NOMO-1 treated with dmso at 0.1 percent for 144 hours (cell line): ENCODE data around the gene CHRNB1.

Experiments
- DNase-seq: peaks from one replicate; lab custom pipeline; 2025; ENCODE audit not compliant: unreplicated experiment; lab: John Stamatoyannopoulos, UW

CHRNB1 gene, protein sequence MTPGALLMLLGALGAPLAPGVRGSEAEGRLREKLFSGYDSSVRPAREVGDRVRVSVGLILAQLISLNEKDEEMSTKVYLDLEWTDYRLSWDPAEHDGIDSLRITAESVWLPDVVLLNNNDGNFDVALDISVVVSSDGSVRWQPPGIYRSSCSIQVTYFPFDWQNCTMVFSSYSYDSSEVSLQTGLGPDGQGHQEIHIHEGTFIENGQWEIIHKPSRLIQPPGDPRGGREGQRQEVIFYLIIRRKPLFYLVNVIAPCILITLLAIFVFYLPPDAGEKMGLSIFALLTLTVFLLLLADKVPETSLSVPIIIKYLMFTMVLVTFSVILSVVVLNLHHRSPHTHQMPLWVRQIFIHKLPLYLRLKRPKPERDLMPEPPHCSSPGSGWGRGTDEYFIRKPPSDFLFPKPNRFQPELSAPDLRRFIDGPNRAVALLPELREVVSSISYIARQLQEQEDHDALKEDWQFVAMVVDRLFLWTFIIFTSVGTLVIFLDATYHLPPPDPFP

DNA sequence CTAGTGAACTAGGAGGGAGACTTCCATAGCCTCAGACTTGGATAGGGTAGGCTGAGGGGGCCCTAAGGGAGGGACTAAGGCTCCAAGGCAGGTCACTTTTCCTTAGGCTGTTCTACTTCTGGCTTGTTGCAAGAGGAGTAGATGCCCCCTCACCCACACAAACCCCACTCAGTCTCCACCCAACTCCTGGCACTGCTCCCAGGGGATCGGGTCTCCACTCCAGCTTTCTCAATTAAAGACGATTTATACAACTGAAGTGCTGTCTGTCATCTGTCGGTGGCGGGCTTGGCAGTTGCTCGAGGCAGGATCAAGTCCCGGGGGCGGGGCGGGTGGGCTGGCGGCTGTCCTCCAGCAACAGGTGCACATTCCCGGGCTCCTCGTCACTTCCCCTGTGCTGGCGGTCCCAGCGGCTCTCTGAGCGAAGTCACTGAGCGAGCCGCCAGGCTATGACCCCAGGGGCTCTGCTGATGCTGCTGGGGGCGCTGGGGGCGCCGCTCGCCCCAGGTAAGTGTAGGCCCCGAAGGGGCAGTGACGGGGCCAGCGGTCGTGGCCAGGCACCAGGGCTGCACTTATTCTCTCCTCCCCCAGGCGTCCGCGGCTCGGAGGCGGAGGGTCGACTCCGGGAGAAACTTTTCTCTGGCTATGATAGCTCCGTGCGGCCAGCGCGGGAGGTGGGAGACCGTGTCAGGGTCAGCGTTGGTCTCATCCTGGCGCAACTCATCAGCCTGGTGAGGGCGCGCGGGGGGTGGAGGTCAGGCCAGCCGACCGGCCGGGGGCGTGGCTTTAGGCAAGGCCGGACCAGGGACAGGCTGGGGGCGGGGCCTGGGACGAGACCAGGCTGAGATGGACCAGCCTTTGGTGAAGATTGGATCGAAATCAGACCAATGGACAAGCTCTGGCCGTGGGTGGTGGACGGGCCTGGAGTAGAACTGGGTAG is at the start of gene CHRNB1:
Gene CHRNB1, plus strand, starts transcription at position 380 of the 937 bp plus-strand sequence. Its CDS starts 67 bp downstream, at position 447.
- no peak for DNase-seq

DNA sequence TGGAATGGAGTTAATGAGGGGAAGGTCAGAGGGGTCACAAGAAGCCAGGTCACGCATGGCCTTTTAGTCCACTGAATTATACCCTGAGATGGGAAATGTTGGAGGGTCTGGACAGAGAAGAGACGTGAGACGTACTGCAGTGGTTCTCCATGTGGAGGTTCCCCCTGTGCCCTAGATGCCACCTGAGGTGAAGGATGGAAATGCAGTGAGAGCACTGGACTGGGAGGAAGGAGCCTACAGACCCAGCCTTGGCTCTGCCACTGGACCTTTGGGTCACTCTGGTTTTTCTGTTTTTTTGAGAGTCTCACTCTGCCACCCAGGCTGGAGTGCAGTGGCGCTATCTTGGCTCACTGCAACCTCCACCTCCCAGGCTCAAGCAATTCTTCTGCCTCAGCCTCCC is 48.7 kb upstream of the CHRNB1 start:
- DNase-seq, result no peak

DNA sequence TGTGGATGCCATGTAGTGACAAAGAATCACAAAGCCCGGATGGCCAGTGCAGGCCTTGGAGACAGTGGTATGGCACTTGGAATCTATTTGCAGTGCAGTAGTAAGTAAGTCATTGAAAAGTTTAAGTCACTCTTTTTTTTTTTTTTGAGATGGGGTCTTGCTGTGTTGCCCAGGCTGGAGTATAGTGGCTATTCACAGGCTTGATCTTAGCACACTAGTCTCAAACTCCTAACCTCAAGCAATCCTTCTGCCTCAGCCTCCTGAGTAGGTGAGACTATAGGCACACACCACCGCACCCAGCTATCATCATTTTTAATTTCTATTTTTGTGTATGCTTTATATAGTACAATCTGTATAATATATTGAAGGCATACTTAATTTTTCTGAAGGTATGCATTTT is 46.2 kb upstream of the CHRNB1 start:
- no peak for DNase-seq

DNA sequence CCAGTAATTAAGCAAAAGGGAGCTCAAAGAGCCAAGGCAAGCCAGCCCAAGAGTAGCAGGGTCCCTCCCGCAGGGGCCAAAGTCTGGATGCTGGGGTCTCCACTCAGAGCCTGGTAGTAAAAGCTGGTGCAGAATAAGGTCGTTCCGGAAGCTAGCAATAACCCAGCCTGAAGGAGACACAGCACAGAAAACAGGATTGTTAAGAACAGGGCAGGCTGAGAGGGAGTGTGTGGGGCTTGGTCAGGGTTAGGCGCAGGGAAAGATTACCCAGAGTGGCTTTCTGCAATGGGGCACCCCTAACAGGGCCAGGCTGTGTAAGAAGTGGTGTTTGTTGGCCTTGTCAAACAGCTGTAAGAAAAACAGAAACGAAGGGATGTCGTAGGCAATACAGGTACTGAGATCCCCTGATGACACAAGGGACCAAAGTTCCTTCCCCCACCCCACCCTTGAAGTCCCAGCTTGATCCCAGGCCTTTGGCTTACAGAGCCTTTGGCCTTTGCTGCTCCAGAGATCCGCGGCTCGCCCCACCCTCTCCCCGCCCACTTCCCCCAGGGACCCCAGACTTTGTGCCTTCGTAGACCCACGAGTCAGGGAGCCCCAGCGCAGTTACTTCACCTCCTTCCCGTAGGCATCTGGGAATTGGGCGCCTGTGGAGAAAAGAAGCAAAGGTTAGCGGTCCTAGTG is 41.7 kb upstream of the CHRNB1 start:
- DNase-seq, result no peak

DNA sequence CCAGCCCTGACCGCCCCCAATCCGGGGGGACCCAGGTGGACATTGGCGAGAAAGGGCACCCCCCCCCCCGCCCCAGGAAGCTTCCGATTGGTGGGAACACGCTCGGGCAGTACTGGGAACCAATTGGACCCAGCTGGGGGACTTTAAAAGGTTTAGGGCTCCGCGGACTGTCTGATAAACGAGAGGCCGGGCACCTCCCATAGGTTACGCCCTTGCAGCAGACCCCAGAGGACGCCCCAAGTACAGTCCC is 41.2 kb upstream of the CHRNB1 start:
- DNase-seq, result no peak

DNA sequence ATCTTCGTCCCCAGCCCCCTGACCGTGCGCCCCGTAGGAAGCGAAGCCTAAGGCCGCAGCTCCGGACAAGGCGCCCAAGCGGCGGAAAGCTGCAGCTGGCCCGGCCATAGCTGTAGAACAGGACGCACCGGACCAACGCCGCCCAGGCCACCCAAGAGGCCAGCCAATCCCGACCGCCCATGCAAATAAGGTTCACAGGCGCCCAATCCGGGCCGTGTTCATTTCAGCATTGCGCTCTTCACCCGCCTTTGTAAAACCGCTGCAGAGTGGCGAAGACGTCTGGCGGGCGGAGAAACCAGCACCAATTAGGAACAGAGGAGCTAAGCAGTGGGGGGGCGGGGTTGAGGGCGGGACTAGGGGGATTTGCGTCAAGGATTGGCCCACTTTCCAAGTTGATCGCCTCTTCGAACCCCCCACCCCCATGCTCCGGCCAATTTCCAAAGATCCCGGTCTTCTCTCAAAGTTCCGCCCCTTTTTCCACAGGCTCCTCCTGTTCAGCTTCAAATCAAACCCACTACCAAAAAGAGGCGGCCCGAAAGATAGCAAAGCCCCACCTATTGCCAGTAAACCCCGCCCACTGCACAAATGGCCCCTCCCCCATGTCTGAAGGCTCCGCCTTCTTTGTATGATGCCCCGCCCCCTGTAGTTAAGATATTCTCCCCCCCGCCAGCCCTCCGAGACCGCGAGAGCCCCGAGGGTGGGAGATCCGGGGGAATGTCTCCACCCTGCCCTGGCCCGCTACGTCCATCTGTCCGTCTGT is 40.7 kb upstream of the CHRNB1 start, which contains the start of gene TMEM256:
Gene TMEM256, minus strand, starts transcription at position 121 of the 760 bp plus-strand sequence. Its CDS starts 13 bp downstream, at position 108.
- DNase-seq, result peak; percentile 94

DNA sequence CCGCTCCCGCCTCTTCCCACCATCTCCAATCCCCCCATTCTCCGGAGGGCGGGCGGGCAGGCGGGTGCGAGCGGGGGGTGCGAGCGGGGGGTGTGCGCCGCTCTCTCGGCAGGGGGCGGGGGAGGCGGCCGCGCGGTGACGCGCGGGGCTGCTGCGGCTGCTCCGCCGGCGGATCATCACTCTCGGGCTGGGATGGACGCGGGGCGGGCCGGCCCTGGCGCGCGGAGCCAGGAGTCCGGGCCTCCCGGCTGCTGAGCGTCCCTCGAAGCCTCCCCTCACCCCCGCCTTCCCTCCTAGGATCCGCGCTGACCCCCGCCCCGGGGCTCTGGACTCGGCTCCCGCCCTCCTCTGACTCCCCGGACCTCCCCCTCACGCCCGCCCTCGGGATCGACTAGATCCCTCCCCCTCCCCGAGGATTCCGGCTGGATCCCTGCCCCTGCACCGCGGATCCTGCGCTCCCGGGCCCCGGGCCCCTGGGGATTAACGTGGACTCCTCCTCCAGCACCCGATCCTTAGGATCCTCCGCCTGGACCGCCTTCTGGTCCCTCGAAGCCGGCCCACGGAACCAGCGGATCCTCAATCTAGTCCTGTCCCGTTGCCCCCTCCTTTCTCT is 40.0 kb upstream of the CHRNB1 start:
- DNase-seq, result no peak

DNA sequence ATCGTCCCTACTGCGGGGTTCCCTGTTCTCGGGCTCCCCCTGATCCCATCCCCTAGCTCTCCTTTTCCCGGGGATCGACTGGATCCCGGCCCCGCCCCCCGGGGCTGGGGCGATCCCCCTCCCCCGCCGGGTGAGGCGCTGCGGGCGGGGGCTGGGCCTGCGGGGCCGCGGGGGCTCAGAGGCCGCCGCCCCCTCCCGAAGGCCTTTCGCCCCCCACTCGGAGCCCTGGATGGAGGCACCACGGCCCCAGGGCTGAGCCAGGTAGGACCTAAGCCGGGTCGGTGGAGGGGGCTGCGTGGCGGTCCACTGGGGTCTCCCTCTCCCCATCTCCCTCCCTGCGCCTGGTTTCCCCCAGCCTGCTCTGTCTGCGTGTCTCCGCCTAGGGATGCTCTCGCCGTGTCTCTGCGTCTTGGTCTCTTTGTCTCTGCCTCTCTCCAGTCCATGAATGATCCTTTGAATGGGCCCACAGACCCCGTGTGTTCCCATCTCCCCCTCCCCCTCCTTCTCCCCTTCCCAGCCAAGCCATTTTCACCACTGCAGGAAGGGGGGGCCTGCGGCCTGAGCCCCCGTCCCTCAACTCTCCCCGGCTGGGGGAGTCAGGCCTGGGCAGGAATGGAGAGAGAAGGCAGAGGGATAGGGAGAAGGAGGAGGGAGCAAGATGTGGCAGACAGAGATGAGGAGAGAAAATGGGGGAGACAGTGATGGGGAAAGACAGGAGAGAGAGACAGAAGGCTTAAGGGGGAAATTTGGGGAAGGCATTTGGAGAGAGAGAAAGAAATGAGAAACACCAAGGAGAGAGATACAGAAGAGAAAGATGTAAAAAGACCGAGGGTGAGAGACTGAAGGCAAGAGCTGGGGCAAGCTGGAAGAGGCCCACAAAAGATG is 39.3 kb upstream of the CHRNB1 start:
- DNase-seq, result no peak

DNA sequence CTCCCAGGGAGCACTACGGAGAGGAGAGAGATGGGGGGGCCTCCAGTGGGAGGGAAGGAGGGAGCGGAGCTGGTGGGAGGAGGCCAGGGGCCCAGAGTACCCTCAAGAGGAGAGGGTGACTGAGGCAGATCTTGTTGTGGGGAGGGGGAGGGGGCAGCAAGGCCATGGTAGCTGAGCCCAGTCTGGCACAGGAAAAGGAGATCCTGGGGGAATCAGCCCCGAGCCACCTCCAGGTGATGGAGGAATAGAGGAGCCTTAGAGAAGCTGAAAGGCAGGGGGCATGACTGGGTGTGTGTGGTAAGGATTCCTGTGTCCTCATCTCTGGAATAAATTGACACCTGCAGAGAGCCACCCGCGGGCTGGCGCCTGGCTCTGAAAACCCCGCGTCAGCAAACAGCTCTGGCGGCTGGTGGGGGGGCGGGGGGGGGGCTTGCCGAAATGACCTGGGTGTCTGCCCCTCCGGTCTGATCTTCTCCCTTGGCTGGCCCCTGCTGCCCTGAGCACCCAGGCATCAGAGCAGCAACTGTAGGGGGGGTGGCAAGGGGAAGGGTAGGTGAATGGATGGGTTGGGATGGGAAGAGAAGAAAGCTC is 38.5 kb upstream of the CHRNB1 start:
- no peak for DNase-seq

DNA sequence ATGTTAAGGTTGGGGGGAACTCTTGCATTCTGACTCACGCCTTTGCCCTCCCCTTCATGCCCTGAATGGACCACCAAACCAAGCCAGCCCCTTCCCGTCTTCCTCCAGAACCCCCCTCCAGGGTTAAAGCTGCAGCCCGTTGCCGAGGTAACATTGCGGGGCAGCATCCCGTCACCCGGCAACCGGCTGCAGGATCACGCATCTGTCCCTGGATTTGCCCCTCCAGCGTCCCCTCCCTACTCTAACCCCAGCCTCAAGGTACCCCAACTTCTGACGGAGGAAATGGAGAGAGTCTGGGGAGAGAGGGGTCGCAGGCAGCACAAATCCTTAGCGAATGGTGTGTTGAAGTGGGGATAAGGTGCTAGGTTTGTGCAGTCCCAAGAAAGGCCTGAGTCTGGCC is 37.8 kb upstream of the CHRNB1 start:
- no peak for DNase-seq

DNA sequence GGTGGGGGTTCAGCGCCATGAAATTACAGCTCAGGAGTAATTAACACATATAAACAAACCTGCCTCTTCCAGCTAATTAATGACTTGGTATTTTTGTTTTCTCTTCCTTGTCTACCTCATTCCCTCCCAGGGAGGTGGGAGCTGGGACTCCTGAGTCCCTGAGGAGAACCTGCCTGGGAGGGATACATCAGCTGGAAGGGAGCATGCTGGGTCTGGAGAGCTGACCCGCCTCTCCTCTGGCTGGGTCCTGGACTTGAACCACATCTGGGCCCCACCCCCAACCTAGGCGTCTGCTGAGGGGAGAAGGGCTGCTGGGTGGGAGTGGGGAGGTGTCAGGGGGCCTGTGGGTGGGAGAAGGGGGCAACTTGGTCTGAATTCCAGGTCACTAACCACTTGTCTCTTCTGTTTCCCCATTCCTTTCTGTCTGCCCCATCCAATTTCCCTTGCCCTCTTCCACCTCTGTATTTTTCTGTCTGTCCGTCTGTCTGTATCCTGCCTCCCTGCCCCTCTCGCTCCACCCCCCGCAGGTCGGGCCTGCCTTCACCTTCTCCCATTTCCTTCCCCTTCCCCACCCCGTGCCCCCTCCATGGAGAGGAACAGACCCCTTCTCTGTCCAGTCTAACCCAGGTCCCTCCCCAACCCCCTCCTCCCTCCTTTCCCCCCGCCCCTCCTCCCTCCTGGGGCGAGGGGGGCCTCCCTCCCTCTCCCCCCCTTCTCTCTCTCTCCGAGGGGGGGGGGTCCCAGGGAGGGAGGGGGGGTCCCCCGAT is 37.2 kb upstream of the CHRNB1 start, which contains the start of gene NLGN2:
Gene NLGN2, plus strand, starts transcription at position 361 of the 767 bp plus-strand sequence. CDS start 411 bp downstream, outside the sequence.
- DNase-seq, result no peak

DNA sequence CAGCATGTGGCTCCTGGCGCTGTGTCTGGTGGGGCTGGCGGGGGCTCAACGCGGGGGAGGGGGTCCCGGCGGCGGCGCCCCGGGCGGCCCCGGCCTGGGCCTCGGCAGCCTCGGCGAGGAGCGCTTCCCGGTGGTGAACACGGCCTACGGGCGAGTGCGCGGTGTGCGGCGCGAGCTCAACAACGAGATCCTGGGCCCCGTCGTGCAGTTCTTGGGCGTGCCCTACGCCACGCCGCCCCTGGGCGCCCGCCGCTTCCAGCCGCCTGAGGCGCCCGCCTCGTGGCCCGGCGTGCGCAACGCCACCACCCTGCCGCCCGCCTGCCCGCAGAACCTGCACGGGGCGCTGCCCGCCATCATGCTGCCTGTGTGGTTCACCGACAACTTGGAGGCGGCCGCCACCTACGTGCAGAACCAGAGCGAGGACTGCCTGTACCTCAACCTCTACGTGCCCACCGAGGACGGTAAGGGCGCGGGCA is 36.6 kb upstream of the CHRNB1 start:
- no peak for DNase-seq

DNA sequence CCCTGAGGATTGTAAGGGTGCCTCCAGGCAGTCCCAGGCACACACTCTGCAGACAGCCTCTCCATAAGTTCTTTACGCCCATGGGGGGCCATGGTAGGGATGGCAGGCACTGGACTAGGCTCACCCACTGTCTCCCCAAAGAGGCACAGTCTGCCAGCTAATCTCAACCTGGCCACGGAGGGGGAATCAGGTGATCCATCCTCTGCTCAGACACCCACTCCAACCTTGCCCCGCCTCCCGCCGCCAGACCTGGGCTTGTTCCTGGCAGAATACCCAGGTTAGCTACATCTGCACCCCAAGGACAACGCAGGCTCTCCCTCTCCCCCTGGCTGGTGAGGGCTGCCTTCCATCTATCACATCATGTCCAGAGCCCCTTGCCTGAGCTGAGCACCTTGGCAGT is 36.0 kb upstream of the CHRNB1 start:
- DNase-seq, result no peak

DNA sequence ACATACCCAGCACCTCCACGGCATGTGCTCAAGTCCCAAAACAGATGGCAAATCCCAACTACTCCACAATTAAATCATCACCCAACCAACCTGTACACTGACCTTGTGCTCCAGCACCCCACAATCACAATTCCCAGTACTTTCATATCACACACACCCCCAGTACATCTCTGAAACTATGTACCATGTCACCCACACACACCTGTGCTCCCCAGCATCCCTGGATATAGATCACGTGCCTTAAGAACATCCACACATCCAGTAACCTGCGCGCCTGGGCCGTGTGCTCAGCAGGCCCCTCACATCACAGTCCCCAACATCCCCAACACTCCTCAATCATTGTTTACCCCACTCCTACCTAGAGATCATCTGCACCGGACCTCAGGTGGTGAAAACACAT is 35.1 kb upstream of the CHRNB1 start:
- no peak for DNase-seq

DNA sequence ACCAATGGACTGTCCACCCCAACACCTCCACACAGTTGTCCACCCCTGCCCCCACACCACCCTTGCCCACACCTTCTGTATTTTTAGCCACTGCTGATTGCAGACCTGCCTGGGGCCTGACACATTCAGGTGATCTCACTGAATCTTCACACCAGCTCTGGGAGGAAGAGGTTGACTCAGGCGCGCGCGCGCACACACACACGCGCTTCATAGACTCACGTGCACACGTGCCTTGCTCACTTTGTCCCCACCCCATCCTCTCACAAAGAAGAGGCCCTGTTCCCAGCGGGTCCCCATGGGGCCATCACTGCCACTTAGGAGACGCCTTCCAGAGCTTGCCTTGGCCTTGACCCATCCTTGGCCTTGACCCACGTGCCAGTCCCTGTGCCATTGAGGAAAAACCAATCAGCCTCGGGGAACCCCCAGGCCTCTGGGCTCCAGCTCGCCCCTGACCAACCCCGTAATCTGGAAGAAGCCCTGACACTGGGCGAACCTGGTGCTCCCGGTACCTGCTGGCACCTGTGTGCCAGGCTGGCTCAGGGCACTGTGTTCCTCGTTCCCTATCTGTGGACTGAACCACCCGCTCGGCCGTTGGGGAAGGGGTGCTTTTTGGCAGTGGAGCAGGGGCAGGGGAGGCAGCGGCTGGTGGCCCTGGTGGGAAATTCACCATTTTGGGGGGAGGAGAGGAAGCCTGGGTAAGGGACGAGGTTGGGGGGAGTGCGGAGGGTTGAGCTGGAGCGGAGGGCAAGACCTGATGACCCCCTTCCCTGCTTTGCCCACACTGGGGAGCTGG is 34.0 kb upstream of the CHRNB1 start:
- DNase-seq, result no peak

DNA sequence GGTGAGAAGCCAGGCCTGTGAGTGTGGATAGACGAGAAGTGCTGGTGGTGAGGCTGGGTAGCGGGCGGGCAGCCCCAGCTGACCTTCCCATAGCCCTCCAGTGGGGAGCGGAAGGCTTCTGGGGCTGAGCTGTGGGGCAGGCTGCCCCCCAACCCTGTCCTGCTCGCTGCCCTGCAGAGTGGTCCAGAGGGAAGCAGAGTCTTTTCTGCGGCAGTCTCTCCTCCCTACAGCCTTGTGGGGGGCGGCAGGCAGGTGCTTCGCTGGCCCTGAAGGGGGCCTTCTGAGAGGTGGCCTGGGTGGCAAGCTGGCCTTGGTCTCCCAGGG is 33.5 kb upstream of the CHRNB1 start:
- no peak for DNase-seq

DNA sequence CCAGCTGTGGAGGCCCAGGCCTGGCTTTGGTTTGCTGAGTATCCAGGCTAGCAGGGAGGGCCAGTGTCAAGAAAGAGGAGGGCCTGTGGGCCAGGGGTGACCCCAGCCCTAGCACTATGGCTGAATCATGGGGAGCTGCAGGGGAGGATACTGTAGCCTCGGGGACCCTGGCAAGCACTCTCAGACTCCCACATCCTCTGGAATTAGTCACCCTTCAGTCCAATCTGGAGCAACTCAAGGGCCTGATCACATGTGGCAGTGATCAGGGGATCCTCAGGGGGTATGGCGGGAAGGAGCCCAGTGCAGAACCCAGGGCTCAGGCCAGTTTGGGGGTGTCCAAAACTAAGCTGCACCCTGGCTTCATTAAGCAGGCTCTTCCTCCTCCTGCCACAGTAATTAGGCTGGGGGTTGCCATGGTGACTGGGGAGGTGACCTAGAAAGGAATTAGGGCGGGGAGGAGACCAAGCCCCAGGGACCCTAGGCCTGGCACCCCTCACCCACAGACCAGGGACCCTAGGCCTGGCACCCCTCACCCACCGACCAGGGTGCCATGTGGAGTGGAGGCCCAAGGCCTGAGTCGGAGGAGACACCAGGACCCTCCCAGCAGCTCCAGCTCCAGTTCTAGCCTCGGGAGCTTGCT is 31.4 kb upstream of the CHRNB1 start:
- DNase-seq, result no peak
